MCF 10A (cell line): Measurements from ENCODE around the gene SEC14L5. TPM values are rescaled to one million over a fixed set of nuclear protein-coding genes. Genes with fewer than 3 reads are reported as not detected.
"Not testable (repeated sequence)": the region's sequence is repeated elsewhere in the genome, so short reads cannot be mapped to it uniquely, and the experiment has no call there.

Experiments used
- BruUV-seq: library from RNA; stranded (reverse); fragments of 400-500 nt; replicated peaks from 2 replicates; lab custom pipeline; 2021; lab: Mats Ljungman, UMichigan
- CTCF ChIA-PET: fragments of 300-600 bp; sonication (Branson Sonifier 250); formaldehyde crosslinking; extraction: SDS; loops from one replicate; lab custom pipeline; 2021; ENCODE audit warnings: antibody characterized with exemption, inconsistent platforms; lab: Yijun Ruan, JAX
- POLR2A ChIA-PET: fragments of 300-600, 350-650 bp; sonication (Branson Sonifier 250); formaldehyde crosslinking; extraction: SDS; loops from one replicate; lab custom pipeline; 2020; ENCODE audit warnings: antibody characterized with exemption, inconsistent platforms; lab: Yijun Ruan, JAX
- DNase-seq: peaks from one replicate; pipeline ENCODE4 v3.0.0-alpha.2; 2018; ENCODE audit not compliant: unreplicated experiment
- H3K27ac Mint-ChIP-seq: one replicate; pipeline ENCODE4 v1.8.0; 2022; ENCODE audit warnings: mild to moderate bottlenecking, low read depth, mixed read lengths; ENCODE audit not compliant: unreplicated experiment
- H3K27me3 Mint-ChIP-seq: one replicate; pipeline ENCODE4 v1.8.0; 2022; ENCODE audit warnings: mixed read lengths; ENCODE audit not compliant: insufficient read depth, unreplicated experiment
- H3K36me3 Mint-ChIP-seq: one replicate; pipeline ENCODE4 v1.8.0; 2022; ENCODE audit warnings: mild to moderate bottlenecking, moderate library complexity, mixed read lengths; ENCODE audit not compliant: insufficient read depth, unreplicated experiment
- H3K4me1 Mint-ChIP-seq: one replicate; pipeline ENCODE4 v1.8.0; 2022; ENCODE audit warnings: mixed read lengths; ENCODE audit not compliant: insufficient read depth, unreplicated experiment
- H3K4me3 Mint-ChIP-seq: one replicate; pipeline ENCODE4 v1.8.0; 2022; ENCODE audit warnings: mild to moderate bottlenecking, moderate library complexity, mixed read lengths; ENCODE audit not compliant: unreplicated experiment
- H3K9me3 Mint-ChIP-seq: one replicate; pipeline ENCODE4 v1.8.0; 2022; ENCODE audit warnings: mixed read lengths; ENCODE audit not compliant: unreplicated experiment
- intact Hi-C: fragments of 100-400 bp; cut with micrococcal nuclease; formaldehyde crosslinking; loops from 2 replicates; pipeline ENCODE4 v1.14.1; 2022
- total RNA-seq: library from RNA; stranded (reverse); gene quantifications from 2 replicates; pipeline ENCODE4 v1.2.3, GENCODE V29; 2022
- TF ChIP-seq, protein P1 (sequence below): fragments of 200-600 bp; IDR thresholded peaks from one replicate; pipeline ENCODE4 v1.8.0; 2022; ENCODE audit warnings: antibody characterized with exemption, mild to moderate bottlenecking; ENCODE audit not compliant: unreplicated experiment

Gene SEC14L5
- total RNA-seq, 1 experiment from 2014 or later = not detected

DNA sequence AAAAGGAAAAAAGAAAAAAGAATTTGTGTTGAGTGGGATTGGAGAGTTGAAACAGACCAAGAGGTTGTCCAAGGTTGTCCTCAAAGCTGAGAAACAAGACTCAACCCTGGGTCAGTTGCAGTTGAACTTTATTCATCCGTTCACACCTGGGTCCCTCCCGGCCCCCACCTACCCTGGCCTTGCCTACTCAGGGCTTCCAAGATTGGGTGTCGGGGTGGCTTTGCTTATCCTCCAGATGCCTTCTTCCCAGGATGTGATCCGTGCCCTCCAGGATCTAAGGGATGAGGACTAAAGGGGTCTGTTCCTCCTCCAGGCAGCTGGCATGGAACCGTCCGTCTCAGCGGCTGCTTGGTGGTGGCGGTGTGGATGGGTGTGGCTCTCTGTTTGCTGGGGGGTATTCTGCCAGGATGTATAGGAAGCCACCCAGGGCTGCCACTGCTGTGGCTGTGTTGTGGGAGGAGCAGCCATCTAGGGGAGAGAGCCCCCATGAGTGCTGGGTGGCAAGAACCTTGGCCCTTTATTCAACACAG lies 85.9 kb downstream of the SEC14L5 start:
- ChIA-PET CTCF (interaction anchor here (1.0 to 1.5 kb wide), 3 partner anchors 10 to 40 kb away, joined by 3 read pairs; no protein-coding TSS in a partner anchor), POLR2A (no interaction called here)
- DNase-seq = no peak
- intact Hi-C loops = no loop called here
- Mint-ChIP-seq H3K27me3 (peaks cover 44% of the 10 kb centered on the region), H3K27ac (no peak overlapping the region), H3K36me3 (no peaks in the 10 kb centered on the region), H3K4me3 (no peak overlapping the region), H3K4me1 (no peaks in the 10 kb centered on the region), H3K9me3 (no peaks in the 10 kb centered on the region)
- TF ChIP-seq, protein P1, sequence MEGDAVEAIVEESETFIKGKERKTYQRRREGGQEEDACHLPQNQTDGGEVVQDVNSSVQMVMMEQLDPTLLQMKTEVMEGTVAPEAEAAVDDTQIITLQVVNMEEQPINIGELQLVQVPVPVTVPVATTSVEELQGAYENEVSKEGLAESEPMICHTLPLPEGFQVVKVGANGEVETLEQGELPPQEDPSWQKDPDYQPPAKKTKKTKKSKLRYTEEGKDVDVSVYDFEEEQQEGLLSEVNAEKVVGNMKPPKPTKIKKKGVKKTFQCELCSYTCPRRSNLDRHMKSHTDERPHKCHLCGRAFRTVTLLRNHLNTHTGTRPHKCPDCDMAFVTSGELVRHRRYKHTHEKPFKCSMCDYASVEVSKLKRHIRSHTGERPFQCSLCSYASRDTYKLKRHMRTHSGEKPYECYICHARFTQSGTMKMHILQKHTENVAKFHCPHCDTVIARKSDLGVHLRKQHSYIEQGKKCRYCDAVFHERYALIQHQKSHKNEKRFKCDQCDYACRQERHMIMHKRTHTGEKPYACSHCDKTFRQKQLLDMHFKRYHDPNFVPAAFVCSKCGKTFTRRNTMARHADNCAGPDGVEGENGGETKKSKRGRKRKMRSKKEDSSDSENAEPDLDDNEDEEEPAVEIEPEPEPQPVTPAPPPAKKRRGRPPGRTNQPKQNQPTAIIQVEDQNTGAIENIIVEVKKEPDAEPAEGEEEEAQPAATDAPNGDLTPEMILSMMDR = no peak
- BruUV-seq = no TSS peak

DNA sequence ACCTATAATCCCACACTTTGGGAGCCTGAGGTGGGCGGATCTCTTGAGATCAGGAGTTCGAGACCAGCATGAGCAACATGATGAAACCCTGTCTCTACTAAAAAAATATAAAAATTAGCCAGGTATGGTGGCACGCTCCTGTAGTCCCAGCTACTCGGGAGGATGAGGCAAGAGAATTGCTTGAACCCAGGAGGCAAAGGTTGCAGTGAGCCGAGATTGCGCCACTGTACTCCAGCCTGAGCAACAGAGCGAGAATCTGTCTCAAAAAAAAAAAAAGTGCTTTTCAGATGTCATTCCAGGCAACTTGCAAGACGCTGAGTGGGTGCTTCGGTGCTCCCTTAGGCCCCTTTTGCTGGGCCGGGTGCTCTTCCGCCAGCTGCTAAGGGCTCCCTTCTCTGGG lies 86.5 kb downstream of the SEC14L5 start:
- intact Hi-C loops, DNase-seq, H3K9me3 Mint-ChIP-seq, H3K4me1 Mint-ChIP-seq, H3K4me3 Mint-ChIP-seq, POLR2A ChIA-PET, H3K36me3 Mint-ChIP-seq, BruUV-seq, H3K27ac Mint-ChIP-seq: not testable (repeated sequence)
- CTCF ChIA-PET = interaction anchor here (1.1 to 1.5 kb wide), 2 partner anchors 9 to 10 kb away, joined by 3 read pairs; no protein-coding TSS in a partner anchor
- peaks cover 49% of the 10 kb centered on the region for H3K27me3 Mint-ChIP-seq

DNA sequence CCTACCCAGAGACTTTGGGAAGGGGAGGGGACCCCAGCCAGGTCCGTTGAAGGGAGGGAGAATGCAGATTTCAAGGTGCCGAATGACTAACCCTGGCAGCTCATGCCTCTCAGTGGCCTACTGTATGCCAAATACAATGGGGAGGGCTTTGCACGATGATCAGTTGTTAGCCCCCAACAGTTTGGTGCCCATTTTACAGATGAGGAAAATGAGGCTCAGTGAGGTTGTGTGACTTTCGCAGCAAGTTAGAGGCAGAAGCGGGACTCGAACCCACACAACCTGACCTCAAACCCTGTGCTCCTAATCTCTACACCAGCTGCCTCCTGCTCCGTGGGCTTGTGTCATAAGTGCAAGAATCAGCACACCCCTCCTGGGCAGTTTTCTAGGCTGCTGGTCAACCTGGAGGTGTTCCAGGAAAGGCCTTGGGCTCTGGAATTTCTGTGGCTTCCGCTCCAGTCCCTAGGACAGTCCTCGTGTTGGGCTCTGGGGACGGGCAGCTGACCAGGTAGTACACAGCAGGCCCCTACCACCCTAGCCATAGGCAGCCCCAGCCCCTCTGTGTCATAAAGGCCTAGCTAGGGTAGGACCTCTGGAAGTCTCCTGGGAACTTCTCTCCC lies 87.5 kb downstream of the SEC14L5 start:
- TF ChIP-seq, protein P1 = no peak
- intact Hi-C loops = no loop called here
- ChIA-PET POLR2A (no interaction called here), CTCF (interaction anchor here (1.0 to 1.5 kb wide), 2 partner anchors 8 to 46 kb away, joined by 3 to 5 read pairs; no protein-coding TSS in a partner anchor)
- DNase-seq = no peak
- Mint-ChIP-seq H3K27ac (no peak overlapping the region), H3K4me3 (no peak overlapping the region), H3K27me3 (peaks cover 54% of the 10 kb centered on the region), H3K4me1 (no peaks in the 10 kb centered on the region), H3K9me3 (no peaks in the 10 kb centered on the region), H3K36me3 (no peaks in the 10 kb centered on the region)
- no TSS peak for BruUV-seq

DNA sequence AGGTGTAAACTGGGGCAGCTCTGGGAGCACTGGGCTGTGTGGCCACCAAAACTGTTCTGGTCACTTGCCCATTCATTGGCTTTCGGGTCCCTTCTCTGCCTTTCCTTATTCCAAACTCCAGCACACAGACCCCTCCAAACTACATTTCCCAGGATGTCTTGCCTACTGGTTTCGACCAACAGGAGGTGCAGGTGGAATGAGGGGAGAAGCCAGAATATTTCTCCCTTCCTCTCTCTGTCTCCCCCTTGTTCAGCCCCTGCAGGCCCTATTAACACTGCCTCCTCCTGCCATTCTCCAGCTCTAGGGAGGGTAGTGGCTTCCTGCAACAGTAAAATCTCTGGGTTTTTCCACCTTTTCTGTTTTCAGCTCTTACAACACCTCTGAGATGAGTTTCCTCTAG lies 88.8 kb downstream of the SEC14L5 start:
- Mint-ChIP-seq H3K27me3 (peaks cover 57% of the 10 kb centered on the region), H3K9me3 (no peaks in the 10 kb centered on the region), H3K4me3 (no peak overlapping the region), H3K27ac (no peak overlapping the region), H3K36me3 (no peaks in the 10 kb centered on the region), H3K4me1 (no peaks in the 10 kb centered on the region)
- DNase-seq = no peak
- POLR2A ChIA-PET = no interaction called here
- TF ChIP-seq, protein P1 = no peak
- intact Hi-C loops = no loop called here
- BruUV-seq = no TSS peak
- CTCF ChIA-PET = interaction anchor here (1.4 kb wide), 1 partner anchor 11 kb away, joined by 5 read pairs; no protein-coding TSS in a partner anchor
